Measurements from ENCODE around the gene CHRDL2.

CHRDL2 gene

GRCh38 chr11:74736031-74736430, 4.8 kb upstream of the CHRDL2 start:
- no peaks in the 10 kb centered on the region for H3F3A ChIP-seq (ENCODE audit: insufficient read depth)
- no peak overlapping the region for H3K9ac ChIP-seq (ENCODE audit: low read length)
- TF ChIP-seq CTCF (IDR thresholded peaks at IDR 0.05; ENCODE audit: insufficient read depth, low read length, poor library complexity, severe bottlenecking): no peak
- TF ChIP-seq EZH2phosphoT487 (conservative IDR thresholded peaks at IDR 0.05; ENCODE audit: low read length): no peak
- H3K27ac ChIP-seq (ENCODE audit: low read depth, low read length): no peak overlapping the region
- H3K27me3 ChIP-seq (ENCODE audit: low read length): no peaks in the 10 kb centered on the region
- H3K9me3 ChIP-seq (ENCODE audit: insufficient read depth, low read length): no peaks in the 10 kb centered on the region
- H2AFZ ChIP-seq (ENCODE audit: low read depth, low read length, severe bottlenecking): no peak overlapping the region
- no peaks in the 10 kb centered on the region for H3K9me2 ChIP-seq (replicated peaks; ENCODE audit: insufficient read depth, low read length)
- no peaks in the 10 kb centered on the region for H3K79me2 ChIP-seq (ENCODE audit: insufficient read depth, low read length)
- H3K4me2 ChIP-seq (ENCODE audit: low read depth, low read length, poor library complexity, severe bottlenecking): no peak overlapping the region
- no peak overlapping the region for H3K4me3 ChIP-seq (ENCODE audit: insufficient read depth, low read length, poor library complexity, severe bottlenecking)
- H3K36me3 ChIP-seq (ENCODE audit: low read length): no peaks in the 10 kb centered on the region
- no peaks in the 10 kb centered on the region for H4K20me1 ChIP-seq (ENCODE audit: low read depth, low read length)

- no peak overlapping the region for H2AFZ ChIP-seq (ENCODE audit: low read depth, low read length, severe bottlenecking)
- H3K27me3 ChIP-seq (ENCODE audit: low read length): no peaks in the 10 kb centered on the region
- H3K9ac ChIP-seq (ENCODE audit: low read length): no peak overlapping the region
- no peaks in the 10 kb centered on the region for H3K79me2 ChIP-seq (ENCODE audit: insufficient read depth, low read length)
- H4K20me1 ChIP-seq (ENCODE audit: low read depth, low read length): no peaks in the 10 kb centered on the region
- H3K4me2 ChIP-seq (ENCODE audit: low read depth, low read length, poor library complexity, severe bottlenecking): no peak overlapping the region
- H3K9me2 ChIP-seq (replicated peaks; ENCODE audit: insufficient read depth, low read length): no peaks in the 10 kb centered on the region
- H3F3A ChIP-seq (ENCODE audit: insufficient read depth): no peaks in the 10 kb centered on the region
- H3K4me3 ChIP-seq (ENCODE audit: insufficient read depth, low read length, poor library complexity, severe bottlenecking): no peak overlapping the region
- no peak overlapping the region for H3K27ac ChIP-seq (ENCODE audit: low read depth, low read length)
- no peaks in the 10 kb centered on the region for H3K36me3 ChIP-seq (ENCODE audit: low read length)
- H3K9me3 ChIP-seq (ENCODE audit: insufficient read depth, low read length): no peaks in the 10 kb centered on the region
- no peak for TF ChIP-seq CTCF (IDR thresholded peaks at IDR 0.05; ENCODE audit: insufficient read depth, low read length, poor library complexity, severe bottlenecking)
- TF ChIP-seq EZH2phosphoT487 (conservative IDR thresholded peaks at IDR 0.05; ENCODE audit: low read length): no peak
These were observed 4.2 kb upstream of the CHRDL2 start for GRCh38 chr11:74735365-74735928.

- Histone ChIP-seq H3K36me3 (ENCODE audit: low read length) (no peaks in the 10 kb centered on the region), H3K9me2 (replicated peaks; ENCODE audit: insufficient read depth, low read length) (no peaks in the 10 kb centered on the region), H2AFZ (ENCODE audit: low read depth, low read length, severe bottlenecking) (no peak overlapping the region), H3K4me2 (ENCODE audit: low read depth, low read length, poor library complexity, severe bottlenecking) (no peak overlapping the region), H4K20me1 (ENCODE audit: low read depth, low read length) (no peaks in the 10 kb centered on the region), H3K27ac (ENCODE audit: low read depth, low read length) (no peak overlapping the region), H3K79me2 (ENCODE audit: insufficient read depth, low read length) (no peaks in the 10 kb centered on the region), H3K4me3 (ENCODE audit: insufficient read depth, low read length, poor library complexity, severe bottlenecking) (no peak overlapping the region), H3K27me3 (ENCODE audit: low read length) (no peaks in the 10 kb centered on the region), H3F3A (ENCODE audit: insufficient read depth) (no peaks in the 10 kb centered on the region), H3K9ac (ENCODE audit: low read length) (no peak overlapping the region), H3K9me3 (ENCODE audit: insufficient read depth, low read length) (no peaks in the 10 kb centered on the region)
- TF ChIP-seq CTCF (IDR thresholded peaks at IDR 0.05; ENCODE audit: insufficient read depth, low read length, poor library complexity, severe bottlenecking): no peak
- no peak for TF ChIP-seq EZH2phosphoT487 (conservative IDR thresholded peaks at IDR 0.05; ENCODE audit: low read length)
These were observed 3.3 kb upstream of the CHRDL2 start for GRCh38 chr11:74734559-74734925.

All from SU-DHL-6 (cell line).